Endothelial cell of umbilical vein (primary cell): ENCODE data around the gene SPATA6L. TPM values are rescaled to one million over a fixed set of nuclear protein-coding genes. Genes with fewer than 3 reads are reported as not detected.

ENCODE experiments used
- BruUV-seq: library from RNA; stranded (reverse); fragments of 400-500 nt; replicated peaks from 2 replicates; lab custom pipeline; 2021; lab: Mats Ljungman, UMichigan
- CTCF ChIA-PET: fragments of 300-600, 350-600 bp; sonication (Branson Sonifier 250); formaldehyde crosslinking; loops from one replicate; lab custom pipeline; 2021; ENCODE audit warnings: antibody characterized with exemption, inconsistent platforms; lab: Charles Lee
- POLR2A ChIA-PET: fragments of 300-600, 350-600 bp; sonication (Branson Sonifier 250); formaldehyde crosslinking; loops from one replicate; lab custom pipeline; 2021; ENCODE audit warnings: antibody characterized with exemption, inconsistent platforms; lab: Charles Lee
- DNase-seq: peaks from one replicate; pipeline ENCODE4 v3.0.0-alpha.2; 2011; ENCODE audit warnings: low read depth, low spot score
- FAIRE-seq: peaks from 2 replicates; lab custom pipeline; 2011; peaks lifted over from hg19 to GRCh38; lab: Jason Lieb, UNC
- H2AFZ ChIP-seq: 2 replicates; pipeline ENCODE4 v1.6.0; 2012; ENCODE audit warnings: low read depth, low read length, control low read depth, inconsistent platforms
- H3K27ac ChIP-seq: 2 replicates; pipeline ENCODE4 v1.5.1; 2011; ENCODE audit warnings: low read depth, mild to moderate bottlenecking, control low read depth, low read length, moderate library complexity; ENCODE audit not compliant: insufficient read depth
- H3K27me3 ChIP-seq, 2 experiments: 2 replicates each; pipeline versions ENCODE4 v1.6.0 to v1.6.1; 2011; ENCODE audit warnings: low read length in 2 of 2, mixed read lengths in 1 of 2; ENCODE audit not compliant: control insufficient read depth in 2 of 2, insufficient read depth in 2 of 2
- H3K36me3 ChIP-seq, 2 experiments: 2 replicates in 1 of 2; 3 replicates in 1 of 2; pipeline ENCODE4 v1.5.1; 2011; ENCODE audit warnings: low read length in 2 of 2, mild to moderate bottlenecking in 1 of 2, moderate library complexity in 1 of 2; ENCODE audit not compliant: control insufficient read depth in 2 of 2, insufficient read depth in 2 of 2; ENCODE audit errors: extremely low read depth in 1 of 2
- H3K4me1 ChIP-seq: 3 replicates; pipeline ENCODE4 v1.5.1; 2011; ENCODE audit warnings: mild to moderate bottlenecking, low read length; ENCODE audit not compliant: control insufficient read depth, insufficient read depth; ENCODE audit errors: extremely low read depth
- H3K4me2 ChIP-seq: 2 replicates; pipeline ENCODE4 v1.6.1; 2011; ENCODE audit warnings: low read length, control low read depth, mixed read lengths; ENCODE audit not compliant: insufficient read depth
- H3K4me3 ChIP-seq, 3 experiments: fragments of 200-600 bp in 1 of 3; sonication (generic), shearing (Covaris generic) in 1 of 3; replicated peaks in 1 of 3; 2 replicates each; pipeline ENCODE4 v1.5.1; 2011 to 2016; ENCODE audit warnings: control low read depth in 3 of 3, low read length in 3 of 3, mild to moderate bottlenecking in 2 of 3, inconsistent platforms in 1 of 3, low read depth in 1 of 3, moderate library complexity in 1 of 3; ENCODE audit not compliant: insufficient read depth in 1 of 3
- H3K79me2 ChIP-seq: 2 replicates; pipeline ENCODE4 v1.6.0; 2012; ENCODE audit warnings: low read length, inconsistent platforms; ENCODE audit not compliant: control insufficient read depth, insufficient read depth
- H3K9ac ChIP-seq: replicated peaks from 2 replicates; pipeline ENCODE3; 2011; ENCODE audit warnings: low read length, control low read depth; ENCODE audit not compliant: insufficient read depth; ENCODE audit errors: extremely low read depth
- H3K9me1 ChIP-seq: replicated peaks from 3 replicates; pipeline ENCODE4 v1.6.0; 2011; ENCODE audit warnings: mild to moderate bottlenecking, low read length; ENCODE audit not compliant: control insufficient read depth, insufficient read depth; ENCODE audit errors: extremely low read depth
- H3K9me3 ChIP-seq: replicated peaks from 2 replicates; pipeline ENCODE4 v1.5.1; 2012; ENCODE audit warnings: low read length, inconsistent platforms; ENCODE audit not compliant: control insufficient read depth, insufficient read depth
- H4K20me1 ChIP-seq: replicated peaks from 2 replicates; pipeline ENCODE3; 2011; ENCODE audit warnings: mild to moderate bottlenecking, low read length; ENCODE audit not compliant: control insufficient read depth, insufficient read depth; ENCODE audit errors: extremely low read depth
- CTCF ChIP-seq, 2 donors: IDR thresholded peaks; 1 replicate in 1 of 2; 2 replicates in 1 of 2; pipeline ENCODE4 v1.5.1; 2011; ENCODE audit warnings: low read length in 2 of 2, mild to moderate bottlenecking in 2 of 2, moderate library complexity in 2 of 2, control low read depth in 1 of 2, inconsistent platforms in 1 of 2, low read depth in 1 of 2; ENCODE audit not compliant: insufficient read depth in 1 of 2; ENCODE audit errors: extremely low read depth in 1 of 2
- JUN ChIP-seq: IDR thresholded peaks from 2 replicates; pipeline ENCODE4 v1.6.1; 2011; ENCODE audit warnings: borderline replicate concordance, low read depth; ENCODE audit not compliant: insufficient read length, insufficient read depth
- POLR2A ChIP-seq: IDR thresholded peaks from 2 replicates; pipeline ENCODE4 v1.6.1; 2012; ENCODE audit warnings: low read depth, mild to moderate bottlenecking, control low read depth, low read length
- POLR2AphosphoS5 ChIP-seq: IDR thresholded peaks from 2 replicates; pipeline ENCODE4 v1.6.1; 2012; ENCODE audit warnings: low read depth, mild to moderate bottlenecking, control low read depth, low read length, moderate library complexity; ENCODE audit not compliant: insufficient read depth
- dilution Hi-C: fragments of 300-500 bp; cut with MboI; formaldehyde crosslinking; loops from one replicate; pipeline ENCODE4 v1.15.0; 2019; ENCODE audit warnings: low sequenced_read_pairs; ENCODE audit not compliant: extremely low pct_ligation_motif_present
- intact Hi-C: fragments of 100-400 bp; cut with micrococcal nuclease; formaldehyde crosslinking; loops from one replicate; pipeline ENCODE4 v1.10.0; 2022
- polyA plus RNA-seq, 4 experiments: library from polyadenylated mRNA; depleted of rRNA in 3 of 4; stranded (reverse) in 3 of 4; unstranded in 1 of 4; fragments of >200 nt; gene quantifications; 2 replicates each; pipeline versions ENCODE4 v1.2.1 to v1.2.3, GENCODE V29; 2011 to 2012; ENCODE audit warnings: missing spikeins in 1 of 4
- total RNA-seq: library from RNA; stranded (reverse); gene quantifications from 2 replicates; pipeline ENCODE4 v1.2.3, GENCODE V29; 2021

SPATA6L gene
- total and polyA plus RNA-seq, 2 donors (not counting 3 experiments of a cell fraction or from before 2014, with no cell fraction given), result 0.40 to 1.5 TPM

- Histone ChIP-seq H3K9me1 (no peaks in the 10 kb centered on the region), H3K9me3 (no peaks in the 10 kb centered on the region), H3K4me1 (peaks cover 32% of the 10 kb centered on the region), H3K27ac (peak within 1 kb of the TSS; percentile 10), H2AFZ (peak within 1 kb of the TSS; percentile 79), H3K4me3 (peak within 1 kb of the TSS; percentile 57 to 81 (median 71)), H4K20me1 (no peaks in the 10 kb centered on the region), H3K9ac (peak within 1 kb of the TSS; percentile 64), H3K27me3 (no peaks in the 10 kb centered on the region), H3K79me2 (no peaks in the 10 kb centered on the region), H3K4me2 (peak within 1 kb of the TSS; percentile 82), H3K36me3 (no peaks in the 10 kb centered on the region)
- TF ChIP-seq POLR2AphosphoS5 (peak; percentile 82), CTCF (IDR thresholded peaks at IDR 0.05; ENCODE audit: extremely low read depth in 1 of 2, insufficient read depth in 1 of 2, low read depth in 1 of 2, low read length in 2 of 2) (peak; percentile 18 to 57), JUN (no peak), POLR2A (peak; percentile 74)
- DNase-seq, result peak; percentile 76
- no TSS peak for BruUV-seq
- FAIRE-seq, result peak; percentile 76
- POLR2A ChIA-PET, result no interaction called here
- dilution Hi-C loops (no loop called here), intact Hi-C loops (loop anchor here (1.0 to 2.0 kb wide), 5 partner anchors 17 to 326 kb away; partner anchors contain the start of gene CDC37L1)
- CTCF ChIA-PET, result interaction anchor here (0.7 to 1.4 kb wide), 6 partner anchors 10 to 57 kb away, joined by 3 to 5 read pairs (median 3); partner anchors contain the start of gene CDC37L1
These were observed 3.9 kb downstream of the SPATA6L start, which contains the start of gene PLPP6 for GRCh38 chr9:4662108-4662988. PLPP6 (plus strand) TSS chr9:4662294; CDS start chr9:4662376, 82 bp downstream.
